Retina (tissue), 1 donor: Measurements from ENCODE around the gene MRTFA.

ENCODE experiments used
- DNase-seq: peaks from one replicate; pipeline ENCODE4 v3.0.0-alpha.2; 2016

The MRTFA gene

GRCh38 chr22:40484906-40485669 lies 151.4 kb downstream of the MRTFA start:
- DNase-seq: no peak

- DNase-seq: no peak
Observed at GRCh38 chr22:40482886-40483285, 153.6 kb downstream of the MRTFA start.

GRCh38 chr22:40482391-40482790 lies 154.1 kb downstream of the MRTFA start:
- no peak for DNase-seq

- no peak for DNase-seq
Observed at GRCh38 chr22:40480996-40481395, 155.5 kb downstream of the MRTFA start.

GRCh38 chr22:40479887-40480538 lies 156.5 kb downstream of the MRTFA start:
- no peak for DNase-seq

- DNase-seq: no peak
Observed at GRCh38 chr22:40479126-40479800, 157.3 kb downstream of the MRTFA start.

GRCh38 chr22:40478338-40479125 lies 158.0 kb downstream of the MRTFA start:
- DNase-seq: no peak

- DNase-seq: no peak
Observed at GRCh38 chr22:40477683-40478337, 158.7 kb downstream of the MRTFA start.

GRCh38 chr22:40476341-40476740 lies 160.2 kb downstream of the MRTFA start:
- no peak for DNase-seq

GRCh38 chr22:40473703-40474102 lies 162.8 kb downstream of the MRTFA start:
- DNase-seq: no peak

- DNase-seq: no peak
Observed at GRCh38 chr22:40472579-40472978, 163.9 kb downstream of the MRTFA start.

- DNase-seq: no peak
Observed at GRCh38 chr22:40472051-40472450, 164.5 kb downstream of the MRTFA start.

- no peak for DNase-seq
Observed at GRCh38 chr22:40469181-40469580, 167.3 kb downstream of the MRTFA start.

GRCh38 chr22:40468616-40469015 lies 167.9 kb downstream of the MRTFA start:
- no peak for DNase-seq

- DNase-seq: no peak
Observed at GRCh38 chr22:40466976-40467375, 169.5 kb downstream of the MRTFA start.

- no peak for DNase-seq
Observed at GRCh38 chr22:40463683-40464082, 172.8 kb downstream of the MRTFA start.

GRCh38 chr22:40463017-40463631 lies 173.4 kb downstream of the MRTFA start:
- no peak for DNase-seq

GRCh38 chr22:40462195-40462984 lies 174.1 kb downstream of the MRTFA start:
- no peak for DNase-seq

GRCh38 chr22:40453671-40454070 lies 182.8 kb downstream of the MRTFA start:
- DNase-seq: no peak

GRCh38 chr22:40452730-40453487 lies 183.6 kb downstream of the MRTFA start:
- DNase-seq: no peak
